ENCODE results near the gene B4GAT1.
A peak's percentile ranks its signal among the peaks of the same experiment; 100 is the strongest.

The B4GAT1 gene

GRCh38 chr11:66339162-66339675 is 8.2 kb downstream of the B4GAT1 start:
- in situ Hi-C loops (cut with HindIII; ENCODE audit: low sequenced_read_pairs): loop anchor here (10.0 kb wide), 1 partner anchor 64 kb away; the partner anchor contains the start of gene CNIH2
- no peak for TF ChIP-seq CTCF (IDR thresholded peaks at IDR 0.05; ENCODE audit: low read depth, low read length, missing control alignments)
- DNase-seq (ENCODE audit: low read depth): no peak
- H3K4me3 ChIP-seq (ENCODE audit: low read depth, low read length): no peak overlapping the region

- TF ChIP-seq CTCF (IDR thresholded peaks at IDR 0.05; ENCODE audit: low read depth, low read length, missing control alignments): no peak
- in situ Hi-C loops (cut with HindIII; ENCODE audit: low sequenced_read_pairs): loop anchor here (10.0 kb wide), 1 partner anchor 64 kb away; the partner anchor contains the start of gene CNIH2
- no peak for DNase-seq (ENCODE audit: low read depth)
- no peak overlapping the region for H3K4me3 ChIP-seq (ENCODE audit: low read depth, low read length)
Measured at GRCh38 chr11:66338276-66339161, 8.9 kb downstream of the B4GAT1 start.

GRCh38 chr11:66337103-66337899 is 10.1 kb downstream of the B4GAT1 start:
- TF ChIP-seq CTCF (IDR thresholded peaks at IDR 0.05; ENCODE audit: low read depth, low read length, missing control alignments): peak; percentile 14
- in situ Hi-C loops (cut with HindIII; ENCODE audit: low sequenced_read_pairs): loop anchor here (10.0 kb wide), 1 partner anchor 62 kb away; the partner anchor contains the start of gene CNIH2
- H3K4me3 ChIP-seq (ENCODE audit: low read depth, low read length): peak overlapping the region; percentile 2
- DNase-seq (ENCODE audit: low read depth): no peak

GRCh38 chr11:66336234-66337102 is 11.0 kb downstream of the B4GAT1 start, which contains the start of gene RIN1:
Gene RIN1, minus strand, starts transcription at chr11:66336434. Its CDS starts 32 bp downstream, at chr11:66336402.
- in situ Hi-C loops (cut with HindIII; ENCODE audit: low sequenced_read_pairs): loop anchor here (10.0 kb wide), 1 partner anchor 62 kb away; the partner anchor contains the start of gene CNIH2
- DNase-seq (ENCODE audit: low read depth): peak; percentile 94
- TF ChIP-seq CTCF (IDR thresholded peaks at IDR 0.05; ENCODE audit: low read depth, low read length, missing control alignments): peak; percentile 29
- peak within 1 kb of the TSS; percentile 77 for H3K4me3 ChIP-seq (ENCODE audit: low read depth, low read length)

- in situ Hi-C loops (cut with HindIII; ENCODE audit: low sequenced_read_pairs): loop anchor here (10.0 kb wide), 1 partner anchor 61 kb away; the partner anchor contains the start of gene CNIH2
- peak overlapping the region; percentile 77 for H3K4me3 ChIP-seq (ENCODE audit: low read depth, low read length)
- TF ChIP-seq CTCF (IDR thresholded peaks at IDR 0.05; ENCODE audit: low read depth, low read length, missing control alignments): no peak
- no peak for DNase-seq (ENCODE audit: low read depth)
Measured at GRCh38 chr11:66335531-66336233, 11.7 kb downstream of the B4GAT1 start.
